PFSK-1 (cell line): Measurements from ENCODE around the gene TSPAN4.
A peak's percentile ranks its signal among the peaks of the same experiment; 100 is the strongest.

ENCODE experiments used
- FOXP2 ChIP-seq: optimal IDR thresholded peaks from 2 replicates; pipeline ENCODE3; 2011; ENCODE audit warnings: borderline replicate concordance, control low read depth, inconsistent platforms; ENCODE audit not compliant: insufficient read depth; ENCODE audit errors: extremely low read length, extremely low read depth
- POLR2AphosphoS5 ChIP-seq: IDR thresholded peaks from 2 replicates; pipeline ENCODE4 v1.6.1; 2012; ENCODE audit warnings: low read depth, mild to moderate bottlenecking, control low read depth, low read length, moderate library complexity
- REST ChIP-seq, 2 experiments: IDR thresholded peaks; 2 replicates each; pipeline versions ENCODE4 v1.6.1 to v1.8.0; 2011 to 2012; ENCODE audit warnings: low read depth in 2 of 2, low read length in 2 of 2, control low read depth in 1 of 2, inconsistent platforms in 1 of 2, mild to moderate bottlenecking in 1 of 2, moderate library complexity in 1 of 2; ENCODE audit not compliant: insufficient read depth in 1 of 2
- SIN3A ChIP-seq: IDR thresholded peaks from 2 replicates; pipeline ENCODE4 v1.6.1; 2012; ENCODE audit warnings: mild to moderate bottlenecking, low read length, moderate library complexity, borderline replicate concordance; ENCODE audit not compliant: insufficient read depth
- TAF1 ChIP-seq: IDR thresholded peaks from 2 replicates; pipeline ENCODE4 v1.6.1; 2012; ENCODE audit warnings: low read length, control low read depth, borderline replicate concordance; ENCODE audit not compliant: insufficient read depth

TSPAN4 gene

GRCh38 chr11:828506-829175, 14.0 kb upstream of the TSPAN4 start:
- TF ChIP-seq REST (IDR thresholded peaks at IDR 0.05; ENCODE audit: insufficient read depth in 1 of 2, low read depth in 2 of 2, low read length in 2 of 2) (no peak), SIN3A (no peak), FOXP2 (no peak), POLR2AphosphoS5 (no peak), TAF1 (no peak)

GRCh38 chr11:829176-829846, 13.3 kb upstream of the TSPAN4 start:
- TF ChIP-seq POLR2AphosphoS5, result peak; percentile 66; the same call in 1 of the 2 replicates
- no peak for TF ChIP-seq FOXP2
- peak; percentile 76; the same call in 1 of the 2 replicates for TF ChIP-seq SIN3A
- TF ChIP-seq REST (IDR thresholded peaks at IDR 0.05; ENCODE audit: insufficient read depth in 1 of 2, low read depth in 2 of 2, low read length in 2 of 2), result peak in 1 of 2 experiments; percentile 40; a peak in 1 of 4 replicates
- peak; percentile 61; the same call in 1 of the 2 replicates for TF ChIP-seq TAF1

- TF ChIP-seq FOXP2 (no peak), TAF1 (no peak), REST (IDR thresholded peaks at IDR 0.05; ENCODE audit: insufficient read depth in 1 of 2, low read depth in 2 of 2, low read length in 2 of 2) (no peak), SIN3A (no peak), POLR2AphosphoS5 (no peak)
Measured at GRCh38 chr11:829847-830294, 12.8 kb upstream of the TSPAN4 start.

- TF ChIP-seq POLR2AphosphoS5 (no peak), TAF1 (no peak), REST (IDR thresholded peaks at IDR 0.05; ENCODE audit: insufficient read depth in 1 of 2, low read depth in 2 of 2, low read length in 2 of 2) (no peak), FOXP2 (no peak)
Measured at GRCh38 chr11:830295-831117, 12.1 kb upstream of the TSPAN4 start.
